ENCODE measurements around the gene KIF4A.
A peak's percentile ranks its signal among the peaks of the same experiment; 100 is the strongest.
"Not testable (repeated sequence)": the region's sequence is repeated elsewhere in the genome, so short reads cannot be mapped to it uniquely, and the experiment has no call there.

The KIF4A gene

DNA sequence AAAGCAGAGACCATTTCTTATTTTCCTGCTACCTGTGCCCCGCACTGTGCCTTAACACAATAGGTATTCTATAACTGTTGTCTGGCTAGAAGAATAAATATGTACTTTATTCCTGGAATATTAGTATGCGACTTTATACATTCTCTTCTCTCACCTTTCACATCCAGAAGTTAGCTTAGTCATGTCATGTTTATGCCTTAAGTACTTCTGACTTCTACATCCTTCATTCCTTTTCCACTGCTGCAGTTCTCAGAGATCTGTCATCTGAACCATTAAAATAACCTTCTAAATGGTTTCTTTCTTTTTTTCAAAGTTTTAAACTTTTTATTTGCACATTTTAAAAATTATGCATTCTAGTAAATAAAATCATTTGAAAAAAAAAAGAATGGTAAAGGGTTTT lies 34.4 kb downstream of the KIF4A start:
- TF ChIP-seq, protein P1, sequence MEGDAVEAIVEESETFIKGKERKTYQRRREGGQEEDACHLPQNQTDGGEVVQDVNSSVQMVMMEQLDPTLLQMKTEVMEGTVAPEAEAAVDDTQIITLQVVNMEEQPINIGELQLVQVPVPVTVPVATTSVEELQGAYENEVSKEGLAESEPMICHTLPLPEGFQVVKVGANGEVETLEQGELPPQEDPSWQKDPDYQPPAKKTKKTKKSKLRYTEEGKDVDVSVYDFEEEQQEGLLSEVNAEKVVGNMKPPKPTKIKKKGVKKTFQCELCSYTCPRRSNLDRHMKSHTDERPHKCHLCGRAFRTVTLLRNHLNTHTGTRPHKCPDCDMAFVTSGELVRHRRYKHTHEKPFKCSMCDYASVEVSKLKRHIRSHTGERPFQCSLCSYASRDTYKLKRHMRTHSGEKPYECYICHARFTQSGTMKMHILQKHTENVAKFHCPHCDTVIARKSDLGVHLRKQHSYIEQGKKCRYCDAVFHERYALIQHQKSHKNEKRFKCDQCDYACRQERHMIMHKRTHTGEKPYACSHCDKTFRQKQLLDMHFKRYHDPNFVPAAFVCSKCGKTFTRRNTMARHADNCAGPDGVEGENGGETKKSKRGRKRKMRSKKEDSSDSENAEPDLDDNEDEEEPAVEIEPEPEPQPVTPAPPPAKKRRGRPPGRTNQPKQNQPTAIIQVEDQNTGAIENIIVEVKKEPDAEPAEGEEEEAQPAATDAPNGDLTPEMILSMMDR (IDR thresholded peaks at IDR 0.05; ENCODE audit: low read length, missing control alignments): no peak
- no peak for DNase-seq (ENCODE audit: low read depth)
- no peak overlapping the region for H3K4me3 ChIP-seq (replicated peaks; ENCODE audit: low read depth, low read length)

DNA sequence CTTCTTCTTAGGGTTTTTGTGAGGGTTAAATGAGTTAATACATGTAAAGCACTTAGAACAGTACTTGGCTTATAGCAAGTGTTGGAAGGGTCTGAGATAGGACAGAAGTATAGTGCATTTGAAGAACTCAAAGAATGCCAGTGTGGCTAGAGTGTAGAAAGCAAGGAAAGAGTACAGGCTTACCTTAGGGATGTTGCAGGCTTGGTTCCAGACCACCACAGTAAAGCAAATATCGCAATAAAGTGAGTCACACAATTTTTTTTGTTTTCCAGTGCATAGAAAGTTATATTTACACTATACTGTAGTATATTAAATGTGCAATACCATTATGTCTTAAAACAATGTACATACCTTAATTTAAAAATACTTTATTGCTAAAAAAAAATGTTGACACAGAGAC lies 41.3 kb downstream of the KIF4A start:
- TF ChIP-seq, protein P1 (IDR thresholded peaks at IDR 0.05; ENCODE audit: low read length, missing control alignments): no peak
- no peak overlapping the region for H3K4me3 ChIP-seq (replicated peaks; ENCODE audit: low read depth, low read length)
- peak; percentile 39 for DNase-seq (ENCODE audit: low read depth)

DNA sequence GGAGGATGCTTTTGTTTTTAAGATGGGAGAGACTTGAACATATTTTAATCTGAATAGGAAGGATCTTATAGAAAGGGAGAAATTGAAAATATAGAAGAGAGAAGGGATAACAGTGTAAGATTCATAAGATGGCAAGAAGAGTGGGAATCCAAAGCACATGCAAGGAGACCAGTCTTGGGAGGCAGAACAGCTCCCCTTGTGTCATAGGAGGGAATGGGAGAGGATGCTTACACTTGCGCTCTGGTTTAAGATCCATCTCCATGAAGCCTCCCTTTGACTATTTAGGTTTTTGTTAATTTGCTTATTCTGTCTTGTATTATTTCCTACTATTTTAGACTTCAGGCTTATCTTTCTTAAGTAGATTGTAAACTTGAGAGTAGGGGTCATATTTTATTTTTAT lies 42.7 kb downstream of the KIF4A start:
- H3K4me3 ChIP-seq (replicated peaks; ENCODE audit: low read depth, low read length): no peak overlapping the region
- TF ChIP-seq, protein P1 (IDR thresholded peaks at IDR 0.05; ENCODE audit: low read length, missing control alignments): peak; percentile 11
- DNase-seq (ENCODE audit: low read depth): no peak

DNA sequence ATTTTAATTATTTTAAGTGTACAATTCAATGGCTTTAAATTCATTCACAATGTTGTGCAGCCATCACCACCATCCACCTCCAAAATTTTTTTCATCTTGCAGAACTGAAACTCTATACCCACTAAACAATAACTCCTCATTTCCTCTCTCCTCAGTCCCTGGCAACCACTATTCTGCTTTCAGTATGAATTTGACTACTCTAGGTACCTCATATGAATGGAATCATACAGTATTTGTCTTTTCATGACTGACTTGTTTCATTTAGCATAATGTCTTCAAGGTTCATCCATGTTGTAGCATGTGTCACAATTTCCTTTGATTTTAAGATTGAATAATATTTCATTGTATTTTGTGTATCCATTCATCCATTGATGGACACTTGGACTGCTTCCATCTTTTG lies 46.9 kb downstream of the KIF4A start:
- no peak overlapping the region for H3K4me3 ChIP-seq (replicated peaks; ENCODE audit: low read depth, low read length)
- no peak for DNase-seq (ENCODE audit: low read depth)
- TF ChIP-seq, protein P1 (IDR thresholded peaks at IDR 0.05; ENCODE audit: low read length, missing control alignments): no peak

DNA sequence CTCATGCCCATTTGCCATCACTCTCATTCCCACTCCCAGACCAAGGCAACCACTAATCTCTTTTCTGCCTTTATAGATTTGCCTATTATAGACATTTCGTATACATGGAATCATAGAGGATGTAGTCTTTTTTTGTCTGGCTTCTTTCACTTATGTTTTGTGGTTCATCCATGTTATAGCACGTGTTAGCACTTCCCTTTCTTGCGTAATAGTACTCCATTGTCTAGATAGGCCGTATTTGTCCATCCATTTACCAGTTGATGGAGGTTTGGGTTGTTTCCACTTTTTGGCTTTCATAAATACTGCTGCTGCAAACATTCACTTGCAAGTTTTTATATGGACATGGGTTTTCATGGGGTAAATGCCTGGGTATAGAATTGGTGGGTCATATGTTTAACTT lies 48.4 kb downstream of the KIF4A start:
- no peak for DNase-seq (ENCODE audit: low read depth)
- TF ChIP-seq, protein P1 (IDR thresholded peaks at IDR 0.05; ENCODE audit: low read length, missing control alignments): no peak
- no peak overlapping the region for H3K4me3 ChIP-seq (replicated peaks; ENCODE audit: low read depth, low read length)

DNA sequence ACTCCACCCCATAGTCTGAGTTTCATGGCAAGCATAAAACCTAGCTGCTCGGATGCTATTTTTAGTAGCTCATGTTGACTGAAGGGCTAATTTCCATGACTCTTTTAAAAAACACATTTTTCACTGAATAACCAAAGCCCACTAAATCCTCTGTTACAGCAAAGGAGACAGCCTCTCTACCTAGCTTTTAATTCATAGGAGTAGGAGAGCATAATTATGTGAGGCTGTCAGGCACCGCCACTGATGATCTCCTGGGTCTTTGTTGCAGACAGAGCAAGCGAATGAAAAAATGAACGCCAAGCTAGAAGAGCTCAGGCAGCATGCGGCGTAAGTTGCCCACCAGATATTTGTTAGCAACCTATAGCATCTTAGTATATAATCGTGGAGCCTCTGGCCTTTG lies 53.5 kb downstream of the KIF4A start:
- H3K4me3 ChIP-seq (replicated peaks; ENCODE audit: low read depth, low read length): no peak overlapping the region
- DNase-seq (ENCODE audit: low read depth): no peak
- TF ChIP-seq, protein P1 (IDR thresholded peaks at IDR 0.05; ENCODE audit: low read length, missing control alignments): no peak

DNA sequence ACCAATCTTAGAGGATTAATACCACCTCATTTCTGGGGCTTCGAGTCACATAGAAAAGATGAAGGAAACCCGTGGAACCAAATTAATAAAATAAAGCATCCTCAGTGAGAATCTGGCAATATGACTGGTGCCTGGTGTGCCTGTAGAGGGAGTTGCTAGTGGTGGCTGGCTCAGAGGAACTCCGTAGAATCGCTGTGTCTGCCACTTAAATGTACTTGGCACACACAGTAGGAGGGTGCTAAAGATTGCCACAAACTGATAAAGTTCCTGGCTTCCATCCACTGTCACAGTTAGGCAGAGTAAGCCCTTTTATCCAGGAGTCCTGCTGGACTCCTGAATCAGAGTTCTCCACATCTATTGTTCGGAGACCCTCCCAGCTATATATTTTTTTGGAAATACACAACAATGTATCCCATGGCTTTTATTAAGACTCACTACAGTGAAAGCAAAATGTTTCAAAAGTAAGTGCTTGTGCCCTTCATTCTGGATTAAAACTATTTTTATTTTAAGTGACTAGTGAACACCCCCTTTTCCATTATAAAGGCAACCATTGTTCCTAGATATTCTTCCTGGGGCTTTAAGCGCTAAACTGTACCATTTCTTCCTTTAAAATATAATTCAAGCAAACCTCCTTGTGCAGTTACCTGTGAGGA lies 56.6 kb downstream of the KIF4A start:
- H3K4me3 ChIP-seq (replicated peaks; ENCODE audit: low read depth, low read length): no peak overlapping the region
- TF ChIP-seq, protein P1 (IDR thresholded peaks at IDR 0.05; ENCODE audit: low read length, missing control alignments): no peak
- no peak for DNase-seq (ENCODE audit: low read depth)

DNA sequence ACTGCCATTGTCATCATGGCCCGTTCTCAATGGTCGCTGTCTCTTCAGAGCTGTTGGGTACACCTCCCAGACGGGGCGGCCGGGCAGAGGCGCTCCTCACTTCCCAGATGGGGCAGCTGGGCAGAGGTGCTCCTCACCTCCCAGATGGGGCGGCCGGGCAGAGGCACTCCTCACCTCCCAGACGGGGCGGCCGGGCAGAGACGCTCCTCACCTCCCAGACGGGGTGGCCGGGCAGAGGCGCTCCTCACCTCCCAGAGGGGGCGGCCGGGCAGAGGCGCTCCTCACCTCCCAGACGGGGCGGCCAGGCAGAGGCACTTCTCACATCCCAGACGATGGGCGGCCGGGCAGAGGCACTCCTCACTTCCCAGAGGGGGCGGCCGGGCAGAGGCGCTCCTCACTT lies 58.9 kb downstream of the KIF4A start:
- not testable (repeated sequence) for H3K4me3 ChIP-seq (replicated peaks; ENCODE audit: low read depth, low read length)

DNA sequence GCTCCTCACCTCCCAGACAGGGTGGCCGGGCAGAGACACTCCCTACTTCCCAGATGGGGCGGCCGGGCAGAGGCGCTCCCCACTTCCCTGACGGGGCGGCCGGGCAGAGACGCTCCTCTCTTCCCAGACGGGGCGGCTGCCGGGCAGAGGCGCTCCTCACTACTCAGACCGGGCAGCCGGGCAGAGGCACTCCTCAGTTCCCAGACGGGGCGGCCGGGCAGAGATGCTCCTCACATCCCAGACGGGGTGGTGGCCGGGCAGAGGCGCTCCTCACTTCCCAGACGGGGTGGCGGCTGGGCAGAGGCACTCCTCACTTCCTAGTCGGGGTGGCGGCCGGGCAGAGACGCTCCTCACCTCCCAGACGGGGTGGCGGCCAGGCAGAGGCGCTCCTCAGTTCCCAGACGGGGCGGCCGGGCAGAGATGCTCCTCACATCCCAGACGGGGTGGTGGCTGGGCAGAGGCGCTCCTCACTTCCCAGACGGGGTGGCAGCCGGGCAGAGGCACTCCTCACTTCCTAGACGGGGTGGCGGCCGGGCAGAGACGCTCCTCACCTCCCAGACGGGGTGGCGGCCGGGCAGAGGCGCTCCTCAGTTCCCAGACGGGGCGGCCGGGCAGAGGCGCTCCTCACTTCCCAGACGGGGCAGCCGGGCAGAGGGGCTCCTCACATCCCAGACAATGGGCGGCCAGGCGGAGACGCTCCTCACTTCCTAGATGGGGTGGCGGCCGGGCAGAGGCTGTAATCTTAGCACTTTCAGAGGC lies 59.6 kb downstream of the KIF4A start:
- H3K4me3 ChIP-seq (replicated peaks; ENCODE audit: low read depth, low read length); DNase-seq (ENCODE audit: low read depth): not testable (repeated sequence)

More for the DNA sequence above, 58.9 kb downstream of the KIF4A start:
- DNase-seq (ENCODE audit: low read depth): not testable (repeated sequence)
